RPMI8226 (cell line): Measurements from ENCODE around the gene PRSS27.

Experiments
- DNase-seq: peaks from one replicate; pipeline ENCODE4 v3.0.0-alpha.2; 2015

PRSS27 gene

DNA sequence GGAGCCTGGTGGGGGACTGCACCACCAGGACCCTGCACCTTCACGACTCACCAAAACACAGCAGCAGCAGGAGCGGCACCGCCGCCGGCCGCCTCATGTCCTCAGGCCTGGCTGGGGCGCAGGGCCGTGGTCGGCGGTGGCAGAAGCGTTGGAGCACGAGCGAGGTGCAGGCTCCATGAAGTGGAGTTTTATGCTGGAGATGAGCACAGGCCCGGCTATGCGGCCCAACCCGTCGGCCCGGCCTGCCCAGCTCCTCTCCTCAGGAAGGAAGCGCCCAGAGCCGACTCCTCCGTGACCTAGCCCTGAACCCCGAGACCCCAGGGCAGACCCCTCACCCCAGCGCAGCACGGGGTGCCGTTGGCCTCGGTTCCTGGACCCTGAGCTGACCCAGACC lies at the start of gene PRSS27:
Gene PRSS27, minus strand, starts transcription at position 161 of the 394 bp plus-strand sequence. Its CDS starts 64 bp downstream, at position 97.
- DNase-seq, result no peak

DNA sequence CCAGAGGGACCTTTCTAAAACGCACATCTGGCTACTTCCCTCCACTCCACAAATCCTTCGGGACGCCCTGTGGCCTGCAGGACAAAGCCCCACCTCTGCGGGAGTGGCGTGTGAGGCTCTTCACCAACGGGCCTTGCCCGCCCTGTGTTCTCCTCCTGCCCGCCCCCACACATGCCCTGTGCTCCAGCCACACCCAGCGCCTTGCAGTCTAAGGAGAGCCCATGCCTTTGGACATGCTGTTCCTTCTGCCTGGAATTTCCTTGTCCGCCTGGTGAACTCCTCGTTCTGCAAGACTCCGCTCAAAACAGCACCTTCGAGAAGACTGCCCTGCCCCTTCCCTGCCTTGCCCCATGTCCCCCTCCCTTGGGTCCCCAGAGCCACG lies 49.6 kb upstream of the PRSS27 start:
- DNase-seq, result no peak

DNA sequence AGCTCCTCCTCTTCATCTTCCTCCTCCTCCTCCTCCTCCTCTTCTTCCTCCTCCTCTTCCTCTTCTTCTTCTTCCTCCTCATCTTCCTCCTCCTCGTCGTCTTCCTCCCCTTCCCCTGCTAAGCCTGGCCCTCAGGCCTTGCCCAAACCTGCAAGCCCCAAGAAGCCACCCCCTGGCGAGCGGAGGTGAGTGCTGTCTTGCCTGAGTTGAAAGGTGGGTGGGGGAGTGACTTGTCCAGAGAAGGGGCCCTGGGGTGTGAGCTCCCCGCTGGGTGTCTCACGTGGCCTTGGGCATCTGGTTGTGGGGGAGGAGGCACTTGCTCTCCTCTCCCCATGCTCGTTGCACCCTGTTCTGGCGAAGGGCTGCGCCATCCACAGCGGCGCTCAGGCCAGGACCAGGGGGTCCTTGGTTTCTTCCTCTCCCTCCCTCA lies 49.1 kb upstream of the PRSS27 start:
- DNase-seq, result no peak

DNA sequence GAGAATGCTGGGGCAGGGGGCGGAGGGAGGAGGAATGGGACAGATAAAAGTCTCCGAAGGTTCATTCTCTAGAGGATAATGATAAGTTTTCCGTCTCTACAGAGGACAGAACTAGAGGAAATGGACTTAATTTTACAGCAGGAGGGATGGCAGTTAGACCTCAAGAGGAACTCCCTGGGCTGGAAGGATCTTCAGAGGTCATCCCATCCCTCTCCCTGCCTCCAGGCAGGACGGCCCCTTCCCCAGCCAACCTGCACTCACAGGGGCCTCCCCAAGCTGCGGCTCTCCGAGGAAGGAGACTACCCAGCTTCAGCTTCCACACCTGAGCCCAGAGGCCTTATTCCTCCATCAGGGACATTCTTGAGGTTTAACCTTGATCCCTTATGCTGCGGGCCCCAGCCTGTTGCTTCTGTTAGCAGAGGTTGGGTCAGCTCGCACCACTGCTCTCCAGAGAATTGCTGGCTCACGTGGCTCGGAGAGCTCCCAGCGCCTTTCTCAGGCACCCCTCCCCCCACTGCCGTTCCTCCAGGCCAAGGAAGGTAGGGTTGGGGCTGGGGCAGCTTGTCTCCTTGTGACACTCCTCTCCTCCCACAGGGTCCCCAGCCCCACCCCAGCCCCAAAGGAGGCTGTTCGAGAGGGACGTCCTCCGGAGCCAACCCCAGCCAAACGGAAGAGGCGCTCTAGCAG lies 48.5 kb upstream of the PRSS27 start:
- DNase-seq, result no peak

DNA sequence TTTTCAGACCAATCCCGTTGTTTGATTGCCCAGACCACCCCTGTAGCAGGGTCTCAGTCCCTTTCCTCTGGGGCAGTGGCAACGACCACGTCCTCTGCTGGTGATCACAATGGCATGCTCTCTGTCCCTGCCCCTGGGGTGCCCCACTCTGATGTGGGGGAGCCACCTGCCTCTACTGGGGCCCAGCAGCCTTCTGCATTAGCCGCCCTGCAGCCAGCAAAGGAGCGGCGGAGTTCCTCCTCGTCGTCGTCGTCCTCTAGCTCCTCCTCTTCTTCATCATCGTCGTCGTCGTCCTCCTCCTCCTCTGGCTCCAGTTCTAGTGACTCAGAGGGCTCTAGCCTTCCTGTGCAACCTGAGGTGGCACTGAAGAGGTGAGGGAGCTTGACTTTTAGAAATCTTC lies 47.9 kb upstream of the PRSS27 start:
- DNase-seq, result no peak

DNA sequence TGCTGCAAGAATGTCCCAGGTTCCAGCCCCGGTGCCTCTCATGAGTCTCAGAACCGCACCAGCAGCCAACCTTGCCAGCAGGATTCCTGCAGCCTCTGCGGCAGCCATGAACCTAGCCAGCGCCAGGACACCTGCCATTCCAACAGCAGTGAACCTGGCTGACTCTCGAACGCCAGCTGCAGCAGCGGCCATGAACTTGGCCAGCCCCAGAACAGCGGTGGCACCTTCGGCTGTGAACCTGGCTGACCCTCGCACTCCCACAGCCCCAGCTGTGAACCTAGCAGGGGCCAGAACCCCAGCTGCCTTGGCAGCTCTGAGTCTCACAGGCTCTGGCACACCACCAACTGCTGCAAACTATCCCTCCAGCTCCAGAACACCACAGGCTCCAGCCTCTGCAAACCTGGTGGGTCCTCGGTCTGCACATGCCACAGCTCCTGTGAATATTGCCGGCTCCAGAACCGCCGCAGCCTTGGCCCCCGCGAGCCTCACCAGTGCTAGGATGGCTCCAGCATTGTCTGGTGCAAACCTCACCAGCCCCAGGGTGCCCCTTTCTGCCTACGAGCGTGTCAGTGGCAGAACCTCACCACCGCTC lies 47.2 kb upstream of the PRSS27 start:
- DNase-seq, result no peak

DNA sequence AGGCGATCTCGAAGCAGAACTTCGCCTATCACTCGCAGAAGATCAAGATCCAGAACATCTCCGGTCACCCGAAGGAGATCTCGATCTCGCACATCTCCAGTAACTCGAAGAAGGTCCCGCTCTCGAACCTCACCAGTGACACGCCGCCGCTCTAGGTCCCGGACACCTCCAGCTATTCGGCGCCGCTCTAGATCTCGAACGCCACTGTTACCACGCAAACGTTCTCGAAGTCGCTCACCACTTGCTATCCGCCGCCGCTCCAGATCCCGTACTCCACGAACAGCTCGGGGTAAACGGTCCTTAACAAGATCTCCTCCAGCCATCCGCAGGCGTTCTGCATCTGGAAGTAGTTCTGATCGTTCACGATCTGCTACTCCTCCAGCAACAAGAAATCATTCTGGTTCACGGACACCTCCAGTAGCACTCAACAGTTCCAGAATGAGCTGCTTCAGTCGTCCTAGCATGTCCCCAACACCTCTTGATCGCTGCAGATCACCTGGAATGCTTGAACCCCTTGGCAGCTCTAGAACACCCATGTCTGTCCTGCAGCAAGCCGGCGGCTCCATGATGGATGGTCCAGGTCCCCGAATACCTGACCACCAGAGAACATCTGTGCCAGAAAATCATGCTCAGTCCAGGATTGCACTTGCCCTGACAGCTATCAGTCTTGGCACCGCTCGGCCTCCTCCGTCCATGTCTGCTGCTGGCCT lies 46.6 kb upstream of the PRSS27 start:
- no peak for DNase-seq

DNA sequence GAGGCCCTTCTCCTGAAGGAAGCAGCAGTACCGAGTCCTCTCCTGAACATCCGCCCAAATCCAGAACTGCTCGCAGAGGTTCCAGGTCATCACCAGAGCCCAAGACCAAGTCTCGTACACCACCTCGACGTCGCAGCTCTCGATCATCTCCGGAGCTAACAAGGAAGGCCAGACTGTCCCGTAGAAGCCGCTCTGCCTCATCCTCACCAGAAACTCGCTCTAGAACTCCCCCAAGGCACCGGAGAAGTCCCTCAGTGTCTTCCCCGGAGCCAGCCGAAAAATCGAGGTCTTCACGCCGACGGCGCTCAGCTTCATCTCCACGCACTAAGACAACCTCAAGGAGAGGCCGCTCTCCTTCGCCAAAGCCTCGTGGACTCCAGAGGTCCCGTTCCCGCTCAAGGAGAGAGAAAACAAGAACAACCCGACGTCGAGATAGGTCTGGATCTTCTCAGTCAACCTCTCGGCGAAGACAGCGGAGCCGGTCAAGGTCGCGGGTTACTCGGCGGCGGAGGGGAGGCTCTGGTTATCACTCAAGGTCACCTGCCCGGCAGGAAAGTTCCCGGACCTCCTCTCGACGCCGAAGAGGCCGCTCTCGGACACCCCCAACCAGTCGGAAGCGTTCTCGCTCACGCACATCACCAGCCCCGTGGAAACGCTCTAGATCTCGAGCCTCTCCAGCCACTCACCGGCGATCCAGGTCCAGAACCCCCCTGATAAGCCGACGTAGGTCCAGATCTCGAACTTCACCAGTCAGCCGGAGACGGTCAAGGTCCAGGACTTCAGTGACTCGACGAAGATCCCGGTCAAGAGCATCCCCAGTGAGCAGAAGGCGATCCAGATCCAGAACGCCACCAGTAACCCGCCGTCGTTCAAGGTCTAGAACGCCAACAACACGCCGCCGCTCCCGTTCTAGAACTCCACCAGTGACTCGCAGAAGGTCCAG lies 45.7 kb upstream of the PRSS27 start:
- DNase-seq, result no peak

DNA sequence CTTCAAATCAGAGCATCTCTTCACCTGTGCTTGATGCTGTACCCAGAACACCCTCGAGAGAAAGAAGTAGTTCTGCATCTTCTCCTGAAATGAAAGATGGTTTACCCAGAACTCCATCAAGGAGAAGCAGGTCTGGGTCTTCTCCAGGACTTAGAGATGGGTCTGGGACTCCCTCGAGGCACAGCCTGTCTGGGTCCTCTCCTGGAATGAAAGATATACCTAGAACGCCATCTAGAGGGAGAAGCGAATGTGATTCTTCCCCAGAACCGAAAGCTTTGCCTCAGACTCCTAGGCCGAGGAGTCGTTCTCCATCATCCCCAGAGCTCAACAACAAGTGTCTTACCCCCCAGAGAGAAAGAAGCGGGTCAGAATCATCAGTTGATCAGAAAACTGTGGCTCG lies 44.7 kb upstream of the PRSS27 start:
- DNase-seq, result no peak

DNA sequence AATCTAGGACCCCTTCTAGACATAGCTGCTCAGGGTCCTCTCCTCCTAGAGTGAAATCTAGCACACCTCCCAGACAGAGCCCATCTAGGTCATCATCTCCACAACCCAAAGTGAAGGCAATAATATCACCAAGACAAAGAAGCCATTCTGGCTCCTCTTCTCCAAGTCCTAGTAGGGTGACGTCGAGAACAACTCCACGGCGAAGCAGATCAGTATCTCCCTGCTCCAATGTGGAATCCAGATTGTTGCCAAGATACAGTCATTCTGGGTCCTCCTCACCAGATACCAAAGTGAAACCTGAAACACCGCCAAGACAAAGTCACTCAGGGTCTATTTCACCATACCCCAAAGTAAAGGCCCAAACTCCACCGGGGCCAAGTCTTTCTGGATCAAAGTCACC lies 43.1 kb upstream of the PRSS27 start:
- no peak for DNase-seq

DNA sequence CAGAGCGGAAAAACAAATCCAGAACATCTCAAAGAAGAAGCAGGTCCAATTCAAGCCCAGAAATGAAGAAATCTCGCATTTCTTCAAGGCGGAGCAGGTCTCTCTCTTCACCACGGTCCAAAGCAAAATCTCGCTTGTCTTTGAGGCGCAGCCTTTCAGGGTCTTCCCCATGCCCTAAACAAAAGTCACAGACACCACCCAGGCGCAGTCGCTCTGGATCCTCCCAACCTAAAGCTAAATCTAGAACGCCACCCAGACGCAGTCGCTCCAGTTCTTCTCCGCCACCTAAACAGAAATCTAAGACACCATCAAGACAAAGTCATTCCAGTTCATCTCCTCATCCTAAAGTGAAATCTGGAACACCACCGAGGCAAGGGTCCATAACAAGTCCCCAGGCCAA lies 42.7 kb upstream of the PRSS27 start:
- no peak for DNase-seq

DNA sequence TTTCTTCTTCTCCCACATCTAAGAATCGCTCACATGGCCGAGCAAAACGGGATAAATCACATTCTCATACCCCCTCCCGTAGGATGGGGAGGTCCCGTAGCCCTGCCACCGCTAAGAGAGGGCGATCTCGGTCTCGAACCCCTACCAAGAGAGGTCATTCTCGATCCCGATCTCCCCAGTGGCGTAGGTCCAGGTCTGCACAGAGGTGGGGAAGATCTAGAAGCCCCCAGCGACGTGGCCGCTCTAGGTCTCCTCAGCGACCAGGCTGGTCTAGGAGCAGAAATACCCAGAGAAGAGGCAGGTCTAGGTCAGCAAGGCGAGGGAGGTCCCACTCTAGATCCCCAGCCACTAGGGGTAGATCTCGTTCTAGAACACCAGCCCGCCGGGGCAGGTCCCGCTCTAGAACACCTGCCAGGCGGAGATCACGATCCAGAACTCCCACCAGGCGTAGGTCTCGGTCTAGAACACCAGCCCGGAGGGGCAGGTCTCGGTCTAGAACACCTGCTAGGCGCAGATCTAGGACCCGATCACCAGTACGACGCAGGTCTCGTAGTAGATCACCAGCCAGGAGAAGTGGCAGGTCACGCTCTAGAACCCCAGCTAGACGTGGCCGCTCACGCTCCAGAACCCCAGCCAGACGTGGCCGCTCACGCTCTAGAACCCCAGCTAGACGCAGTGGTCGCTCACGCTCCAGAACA lies 42.0 kb upstream of the PRSS27 start:
- no peak for DNase-seq

DNA sequence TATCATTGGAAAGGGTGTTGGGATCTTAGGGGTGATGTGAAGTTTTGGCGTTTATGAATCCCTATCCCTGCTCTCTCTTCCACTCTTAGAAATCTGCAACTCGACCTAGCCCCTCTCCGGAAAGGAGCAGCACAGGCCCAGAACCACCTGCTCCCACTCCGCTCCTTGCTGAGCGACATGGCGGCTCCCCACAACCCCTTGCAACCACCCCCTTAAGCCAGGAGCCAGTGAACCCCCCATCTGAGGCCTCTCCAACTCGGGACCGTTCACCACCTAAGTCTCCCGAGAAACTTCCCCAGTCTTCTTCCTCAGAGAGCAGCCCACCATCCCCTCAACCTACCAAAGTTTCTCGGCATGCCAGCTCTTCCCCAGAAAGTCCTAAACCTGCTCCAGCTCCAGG lies 41.4 kb upstream of the PRSS27 start:
- DNase-seq, result no peak

DNA sequence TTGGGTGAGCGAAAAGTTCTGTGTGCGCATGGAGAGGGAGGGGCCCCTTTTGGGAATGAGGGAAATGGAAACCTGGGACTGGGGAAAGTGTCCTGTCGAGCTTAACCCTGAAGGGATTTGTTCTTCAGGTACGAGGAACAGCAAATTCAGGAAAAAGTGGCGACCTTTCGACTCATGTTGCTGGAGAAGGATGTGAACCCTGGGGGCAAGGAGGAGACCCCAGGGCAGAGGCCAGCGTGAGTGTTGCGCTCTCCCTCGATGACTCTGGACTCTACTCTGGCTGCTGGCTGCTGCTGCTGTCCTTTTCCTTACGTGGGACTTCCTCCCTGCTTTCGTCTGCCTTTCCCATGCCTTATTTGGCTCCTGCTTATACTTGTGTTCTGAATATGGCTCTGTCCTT lies 37.3 kb upstream of the PRSS27 start:
- DNase-seq, result no peak

DNA sequence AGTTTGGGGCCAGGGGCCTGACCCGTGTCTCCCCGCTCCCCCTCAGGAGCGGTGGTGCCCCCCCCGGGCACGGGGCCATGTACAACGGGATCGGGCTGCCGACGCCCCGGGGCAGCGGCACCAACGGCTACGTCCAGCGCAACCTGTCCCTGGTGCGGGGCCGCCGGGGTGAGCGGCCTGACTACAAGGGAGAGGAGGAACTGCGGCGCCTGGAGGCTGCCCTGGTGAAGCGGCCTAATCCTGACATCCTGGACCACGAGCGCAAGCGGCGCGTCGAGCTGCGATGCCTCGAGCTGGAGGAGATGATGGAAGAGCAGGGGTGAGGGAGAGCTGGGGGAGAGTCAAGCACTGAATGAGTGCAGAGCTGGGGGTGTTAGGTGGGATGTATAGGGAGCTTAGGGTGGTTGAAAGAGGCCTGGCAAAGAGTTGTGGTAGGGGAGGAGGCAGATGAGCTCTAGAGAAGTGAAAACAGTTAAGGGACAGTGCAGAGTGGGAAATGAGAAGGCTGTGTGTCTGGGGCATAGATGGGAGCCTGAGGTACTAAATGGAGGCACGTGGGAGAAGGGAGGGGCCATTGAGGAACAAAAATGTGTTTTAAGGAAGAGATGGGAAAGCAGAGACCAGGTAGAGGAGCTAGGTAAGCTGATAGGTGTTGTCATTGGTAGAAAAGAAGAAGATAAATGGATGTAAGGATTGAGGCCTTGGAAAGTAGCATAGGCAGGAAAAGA lies 36.4 kb upstream of the PRSS27 start:
- no peak for DNase-seq

DNA sequence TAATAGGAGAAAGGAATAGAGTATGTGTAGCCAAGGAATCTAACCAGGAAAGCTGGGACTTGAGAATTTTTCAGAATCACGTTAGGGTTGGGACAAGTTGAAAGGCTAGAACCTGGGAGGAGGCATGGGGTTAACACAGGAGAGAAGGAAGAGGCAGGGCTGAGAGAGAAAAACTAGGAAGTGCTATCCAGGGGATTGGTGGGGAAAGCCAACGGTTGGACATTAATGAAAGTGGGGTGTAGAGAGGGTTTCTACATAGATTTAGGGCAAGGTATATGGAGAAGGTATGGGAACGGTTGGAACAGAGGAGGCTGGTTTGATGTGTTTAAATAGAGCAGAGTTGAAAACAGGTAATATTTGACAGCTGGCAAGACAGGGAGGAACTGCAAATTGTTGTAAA lies 35.1 kb upstream of the PRSS27 start:
- DNase-seq, result no peak

DNA sequence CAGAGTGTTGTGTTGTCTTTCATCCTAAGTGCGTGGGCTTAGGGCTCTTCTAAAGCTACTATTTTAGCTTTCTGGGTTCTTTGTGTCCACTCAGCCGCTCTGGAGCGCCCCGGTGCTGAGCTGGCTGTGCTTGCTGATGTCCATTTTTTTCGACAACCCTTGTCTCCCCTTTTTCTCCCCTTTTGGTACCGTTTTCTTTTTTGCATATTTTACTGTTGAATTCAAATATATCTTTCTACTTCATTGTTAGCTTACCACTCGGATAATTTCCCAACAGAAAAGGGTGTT lies 33.7 kb upstream of the PRSS27 start:
- peak; percentile 39 for DNase-seq

DNA sequence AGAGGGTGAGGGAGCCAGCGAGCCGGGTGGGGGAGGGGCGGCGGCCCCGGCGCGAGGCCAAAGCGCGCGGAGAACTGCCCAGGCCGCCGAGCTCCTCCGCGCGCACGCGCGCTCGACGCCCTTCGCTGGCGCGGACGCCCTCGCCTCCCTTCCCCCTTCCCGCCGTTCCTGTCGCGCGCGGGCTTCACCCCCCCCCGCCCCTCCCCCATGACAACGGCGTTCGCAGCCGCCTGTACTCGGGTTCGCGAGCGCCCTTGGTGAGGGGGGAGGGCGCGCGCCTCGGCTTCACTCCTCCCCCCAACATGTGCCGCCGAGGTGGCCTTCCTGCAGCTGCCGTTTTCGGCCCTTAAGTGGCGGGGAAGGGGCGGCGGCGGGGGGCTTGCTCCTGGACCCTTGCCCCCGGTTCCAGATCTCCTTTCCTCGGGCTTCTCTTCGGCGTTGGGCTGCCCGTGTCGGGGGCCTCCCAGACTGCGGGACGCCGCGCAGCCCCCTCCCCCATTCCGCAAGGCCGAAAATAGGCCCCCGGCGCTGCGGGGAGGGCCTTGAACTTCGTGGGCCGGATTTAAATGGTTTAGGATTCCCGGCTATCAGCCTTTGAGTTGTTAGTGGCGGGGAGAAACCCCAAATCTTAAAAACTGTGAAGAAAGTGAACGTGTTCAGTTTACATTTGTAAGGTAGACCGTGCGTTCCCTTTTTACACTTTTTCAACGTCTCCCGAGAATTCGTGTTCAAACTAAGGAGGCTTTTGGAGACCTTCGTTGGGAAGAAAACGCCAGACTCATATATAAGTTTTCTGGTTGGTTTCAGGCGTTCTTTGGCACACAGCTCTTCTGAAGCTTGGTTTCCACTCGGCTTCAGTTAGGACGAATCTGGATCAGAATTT lies 33.1 kb upstream of the PRSS27 start:
- peak; percentile 95 for DNase-seq

DNA sequence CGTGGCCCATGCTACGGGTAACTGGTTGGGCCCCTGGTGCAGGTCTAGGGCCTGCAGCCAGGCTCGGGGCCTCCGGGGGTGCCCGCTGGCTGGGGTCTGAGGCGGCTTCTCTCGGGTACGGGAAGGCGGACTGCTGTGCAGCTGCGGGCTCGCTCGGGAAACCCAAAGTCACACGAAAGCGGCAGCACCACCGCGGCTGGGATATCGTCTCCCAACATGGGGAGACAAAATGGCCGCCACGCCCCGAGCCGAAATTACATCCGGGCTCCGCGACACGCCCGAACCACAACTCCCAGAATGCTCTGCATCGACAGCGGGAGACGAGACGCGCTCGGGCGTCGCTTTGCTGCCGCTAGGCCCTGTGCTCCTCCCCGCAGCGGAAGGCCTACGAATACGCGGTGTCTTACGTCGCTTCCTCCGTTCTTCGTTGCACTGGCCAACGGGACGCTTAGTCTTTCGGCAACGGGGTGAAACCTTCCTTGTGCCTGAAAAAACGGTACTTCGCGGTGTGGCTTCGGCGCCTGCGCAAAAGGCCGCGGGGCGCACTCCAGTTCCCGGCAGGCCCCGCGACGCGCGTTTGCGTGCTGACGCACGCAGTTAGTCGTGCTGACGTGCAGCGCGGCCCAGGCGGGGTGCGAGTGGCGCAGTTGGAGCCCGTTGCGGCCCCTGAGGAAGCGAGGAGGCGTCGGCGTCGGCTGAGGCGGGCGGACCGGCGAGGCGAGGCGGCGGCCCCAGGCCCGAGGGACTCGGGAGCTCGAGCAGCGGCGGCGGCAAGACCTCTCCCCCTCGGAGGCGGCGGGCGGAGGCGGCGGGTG lies 32.2 kb upstream of the PRSS27 start, which contains the start of gene SRRM2:
Gene SRRM2, plus strand, starts transcription at position 604 of the 815 bp plus-strand sequence. CDS start 3,727 bp downstream, outside the sequence.
- peak; percentile 99 for DNase-seq

DNA sequence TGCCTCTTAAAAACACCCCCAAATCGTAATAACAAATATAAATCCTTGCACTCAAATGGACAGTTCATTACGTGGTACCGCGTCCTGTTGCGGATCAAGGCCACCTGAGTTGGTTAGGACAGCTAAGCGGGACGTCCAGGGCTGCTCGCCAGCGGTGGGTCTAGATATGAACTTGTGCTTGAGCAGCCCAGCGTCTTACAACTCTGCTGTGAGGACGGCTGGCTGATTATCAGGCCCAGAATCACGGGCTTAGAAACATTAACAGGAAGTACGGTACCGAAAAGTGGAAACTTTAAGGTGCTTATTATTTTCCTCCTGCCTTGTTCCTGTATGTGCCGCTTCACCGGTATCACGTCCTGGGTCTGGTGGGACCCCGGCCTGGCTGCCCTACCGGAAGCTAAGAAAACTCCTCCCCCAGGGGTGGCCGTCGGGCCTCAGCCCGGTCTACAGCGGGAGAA lies 31.6 kb upstream of the PRSS27 start:
- peak; percentile 83 for DNase-seq
